Lower leg skin (tissue), 4 donors: Measurements from ENCODE around the gene KRAS. TPM values are rescaled to one million over a fixed set of nuclear protein-coding genes. Genes with fewer than 3 reads are reported as not detected.

Experiments
- DNase-seq, 2 donors: peaks; one replicate each; pipeline ENCODE4 v3.0.0-alpha.2; 2019; ENCODE audit warnings: low spot score in 2 of 2
- H3K4me3 ChIP-seq: fragments of 200-600 bp; sonication (generic); 2 replicates; pipeline ENCODE4 v1.5.1; 2017; ENCODE audit warnings: mild to moderate bottlenecking, low read depth; ENCODE audit not compliant: poor library complexity, severe bottlenecking
- POLR2A ChIP-seq, 2 donors: fragments of 450-650 bp; IDR thresholded peaks; one replicate each; pipeline ENCODE4 v1.6.1; 2016 to 2017; ENCODE audit warnings: antibody characterized with exemption in 2 of 2, mild to moderate bottlenecking in 1 of 2, moderate library complexity in 1 of 2
- WGBS, 2 donors: methylation state at CpG; one replicate each; pipeline ENCODE4 v1.1.5; 2018; 5-methylcytosine and 5-hydroxymethylcytosine counted together
- intact Hi-C: fragments of 100-400 bp; cut with DNase I; formaldehyde crosslinking; loops from one replicate; pipeline ENCODE4 v1.15.0; 2023; ENCODE audit warnings: low total_unique reads
- total RNA-seq, 4 donors: library from RNA; depleted of rRNA; stranded (reverse); fragments of >200 nt; gene quantifications; one replicate each; pipeline ENCODE4 v1.1.0, GENCODE V29; 2016
- TF ChIP-seq, protein P1 (sequence below), 3 donors: fragments of 450-650 bp; IDR thresholded peaks; one replicate each; pipeline ENCODE4 v1.5.1; 2016; ENCODE audit warnings: antibody characterized with exemption in 3 of 3, mild to moderate bottlenecking in 3 of 3, moderate library complexity in 2 of 3

The KRAS gene
- total RNA-seq, 4 donors from 2014 or later = 12.0 to 20.7 (median 15.4) TPM

DNA sequence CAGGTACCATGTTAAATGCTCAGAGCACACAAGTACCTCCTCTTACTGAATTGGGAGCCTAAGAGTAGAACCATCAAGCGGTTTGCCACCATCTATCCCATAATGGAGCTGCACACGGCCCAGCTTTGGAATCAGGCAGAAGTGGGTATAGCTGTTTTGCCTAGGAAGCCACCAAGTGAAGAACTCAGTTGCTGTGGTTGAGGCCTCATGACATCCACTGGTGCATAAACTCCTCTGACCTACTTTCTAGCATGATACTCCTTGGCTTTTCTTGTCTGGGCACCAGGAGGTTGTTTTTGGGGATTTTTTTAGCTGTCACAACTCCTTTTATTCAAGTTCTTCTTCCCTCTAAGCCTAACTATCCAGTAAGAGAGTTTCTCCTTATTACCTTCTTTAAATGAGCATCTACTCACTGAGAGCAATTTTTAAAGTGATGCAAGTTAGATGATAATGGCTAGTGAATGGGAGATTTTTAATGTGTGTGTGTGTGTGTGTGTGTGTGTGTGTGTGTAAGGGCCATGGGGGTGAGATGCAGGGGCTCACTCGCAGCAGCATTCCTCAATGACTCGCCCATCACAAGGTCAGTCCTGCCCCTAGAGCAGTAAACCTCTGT, 20.9 kb upstream of the KRAS start:
- TF ChIP-seq, protein P1, sequence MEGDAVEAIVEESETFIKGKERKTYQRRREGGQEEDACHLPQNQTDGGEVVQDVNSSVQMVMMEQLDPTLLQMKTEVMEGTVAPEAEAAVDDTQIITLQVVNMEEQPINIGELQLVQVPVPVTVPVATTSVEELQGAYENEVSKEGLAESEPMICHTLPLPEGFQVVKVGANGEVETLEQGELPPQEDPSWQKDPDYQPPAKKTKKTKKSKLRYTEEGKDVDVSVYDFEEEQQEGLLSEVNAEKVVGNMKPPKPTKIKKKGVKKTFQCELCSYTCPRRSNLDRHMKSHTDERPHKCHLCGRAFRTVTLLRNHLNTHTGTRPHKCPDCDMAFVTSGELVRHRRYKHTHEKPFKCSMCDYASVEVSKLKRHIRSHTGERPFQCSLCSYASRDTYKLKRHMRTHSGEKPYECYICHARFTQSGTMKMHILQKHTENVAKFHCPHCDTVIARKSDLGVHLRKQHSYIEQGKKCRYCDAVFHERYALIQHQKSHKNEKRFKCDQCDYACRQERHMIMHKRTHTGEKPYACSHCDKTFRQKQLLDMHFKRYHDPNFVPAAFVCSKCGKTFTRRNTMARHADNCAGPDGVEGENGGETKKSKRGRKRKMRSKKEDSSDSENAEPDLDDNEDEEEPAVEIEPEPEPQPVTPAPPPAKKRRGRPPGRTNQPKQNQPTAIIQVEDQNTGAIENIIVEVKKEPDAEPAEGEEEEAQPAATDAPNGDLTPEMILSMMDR (IDR thresholded peaks at IDR 0.05) = no peak
- TF ChIP-seq POLR2A (IDR thresholded peaks at IDR 0.05) = no peak
- intact Hi-C loops = no loop called here
- no peak overlapping the region for H3K4me3 ChIP-seq
- no peak for DNase-seq
- WGBS, 2 donors = 59 to 80% methylated on average over 4 of the region's 4 CpGs

DNA sequence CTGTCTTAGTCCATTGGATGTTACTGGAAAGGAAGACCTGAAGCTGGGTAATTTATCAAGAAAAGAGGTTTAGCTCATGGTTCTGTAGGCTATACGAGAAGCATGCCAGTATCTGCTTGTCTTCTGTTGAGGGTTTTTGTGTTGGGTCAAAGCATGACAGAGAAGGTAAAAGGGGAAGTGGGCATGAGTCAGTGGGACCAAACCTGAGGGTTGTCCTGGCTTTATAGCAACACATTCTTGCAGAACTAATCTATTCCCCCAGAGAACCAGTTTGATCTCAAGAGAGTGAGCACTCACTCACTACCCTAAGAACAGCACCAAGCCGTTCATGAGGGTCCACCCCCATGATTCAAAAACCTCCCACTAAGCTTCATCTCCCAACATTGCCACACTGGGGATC, 19.0 kb upstream of the KRAS start:
- H3K4me3 ChIP-seq = no peak overlapping the region
- 81 to 83% methylated on average over 2 of the region's 2 CpGs for WGBS, 2 donors
- DNase-seq = no peak
- intact Hi-C loops = no loop called here
- TF ChIP-seq, protein P1 (IDR thresholded peaks at IDR 0.05) = no peak
- no peak for TF ChIP-seq POLR2A (IDR thresholded peaks at IDR 0.05)

DNA sequence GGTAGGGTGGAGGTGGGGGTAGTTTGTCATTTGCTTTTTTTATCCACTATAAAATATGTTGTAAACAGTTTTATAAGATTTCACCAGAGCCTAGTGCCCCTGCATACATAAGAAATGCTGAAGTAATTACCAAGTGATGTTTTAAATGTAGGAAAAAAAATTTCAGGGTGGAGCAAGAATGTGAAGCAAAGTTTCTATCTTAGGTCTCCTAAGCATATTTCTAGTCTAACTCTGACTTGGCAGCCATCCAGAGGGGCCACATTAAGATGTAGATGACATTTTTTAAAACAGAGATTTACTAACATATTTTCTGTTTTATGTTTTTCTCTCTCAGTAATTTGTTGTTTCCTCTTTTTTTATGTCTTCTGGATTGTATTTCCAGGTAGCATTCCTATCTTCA, 15.8 kb upstream of the KRAS start:
- H3K4me3 ChIP-seq = no peak overlapping the region
- intact Hi-C loops = no loop called here
- DNase-seq = no peak
- TF ChIP-seq, protein P1 (IDR thresholded peaks at IDR 0.05) = no peak
- TF ChIP-seq POLR2A (IDR thresholded peaks at IDR 0.05) = no peak

DNA sequence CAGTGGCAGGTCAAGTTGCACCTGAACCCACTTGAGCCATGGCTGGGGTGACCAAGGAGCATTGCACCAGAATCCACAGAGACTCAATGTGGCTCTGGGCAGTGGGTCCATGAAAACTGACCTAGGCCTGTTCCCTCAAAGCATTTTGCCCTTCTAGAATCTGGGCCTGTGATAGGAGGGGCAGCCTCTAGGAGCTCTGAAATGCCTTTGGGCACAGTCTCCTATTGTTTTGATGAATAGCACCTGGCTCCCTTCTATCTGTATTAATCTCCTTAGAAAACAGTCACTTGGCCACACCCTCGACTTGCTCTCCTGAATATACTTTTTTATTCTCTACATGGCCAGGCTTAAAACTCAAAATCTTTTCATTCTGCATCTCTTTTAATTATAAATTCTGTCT, 14.1 kb upstream of the KRAS start:
- DNase-seq = no peak
- no peak overlapping the region for H3K4me3 ChIP-seq
- WGBS, 2 donors = 63 to 85% methylated on average over 1 of the region's 1 CpG
- intact Hi-C loops = no loop called here
- TF ChIP-seq, protein P1 (IDR thresholded peaks at IDR 0.05) = no peak
- no peak for TF ChIP-seq POLR2A (IDR thresholded peaks at IDR 0.05)

DNA sequence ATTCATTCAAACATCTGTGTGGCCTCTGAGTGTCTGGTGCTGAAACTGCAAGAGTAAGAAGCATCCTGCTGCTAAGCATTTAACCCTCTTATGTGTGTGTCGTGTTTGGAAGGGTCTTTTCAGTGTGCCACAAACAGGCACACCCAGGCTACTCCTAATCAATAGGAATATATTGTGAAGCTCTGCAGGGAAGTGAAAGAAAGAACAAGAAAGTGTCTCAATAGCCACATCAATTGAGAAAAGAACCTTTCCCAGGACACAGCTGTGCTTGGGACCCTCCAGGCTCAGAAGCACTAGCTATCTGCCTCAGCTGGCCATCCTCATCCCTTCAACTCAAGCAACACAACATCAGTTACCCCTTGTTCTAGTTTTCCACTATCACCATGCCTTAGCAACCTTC, 13.4 kb upstream of the KRAS start:
- intact Hi-C loops = no loop called here
- TF ChIP-seq, protein P1 (IDR thresholded peaks at IDR 0.05) = no peak
- TF ChIP-seq POLR2A (IDR thresholded peaks at IDR 0.05) = no peak
- no peak for DNase-seq
- H3K4me3 ChIP-seq = no peak overlapping the region
- WGBS, 2 donors = 31 to 41% methylated on average over 1 of the region's 1 CpG

DNA sequence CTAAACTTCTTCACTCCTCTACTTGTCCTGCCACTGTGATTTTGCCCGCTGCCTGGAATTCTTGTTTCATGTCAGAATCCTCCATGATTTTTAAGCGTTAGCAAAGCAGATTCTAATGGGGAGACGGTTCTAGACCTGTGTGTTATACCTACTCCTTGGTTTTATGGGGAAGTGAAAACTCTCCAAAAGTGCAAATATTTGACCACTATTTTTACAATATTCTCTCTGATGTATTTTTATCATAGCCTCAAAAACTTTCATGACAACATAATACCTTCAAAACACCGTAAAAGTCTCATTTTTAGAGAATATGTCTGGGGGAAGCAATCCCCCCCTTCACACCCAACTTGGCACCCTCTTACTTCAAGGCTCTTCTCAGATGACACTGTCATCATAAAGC, 12.9 kb upstream of the KRAS start:
- intact Hi-C loops = no loop called here
- WGBS, 2 donors = 92 to 97% methylated on average over 4 of the region's 4 CpGs
- H3K4me3 ChIP-seq = no peak overlapping the region
- no peak for DNase-seq
- TF ChIP-seq, protein P1 (IDR thresholded peaks at IDR 0.05) = no peak
